ENCODE results near the gene KANK2.
A peak's percentile ranks its signal among the peaks of the same experiment; 100 is the strongest.

Gene KANK2

GRCh38 chr19:11225172-11225571 lies 27.8 kb upstream of the KANK2 start:
- DNase-seq, result no peak

GRCh38 chr19:11224429-11224828 lies 27.1 kb upstream of the KANK2 start:
- no peak for DNase-seq

DNA sequence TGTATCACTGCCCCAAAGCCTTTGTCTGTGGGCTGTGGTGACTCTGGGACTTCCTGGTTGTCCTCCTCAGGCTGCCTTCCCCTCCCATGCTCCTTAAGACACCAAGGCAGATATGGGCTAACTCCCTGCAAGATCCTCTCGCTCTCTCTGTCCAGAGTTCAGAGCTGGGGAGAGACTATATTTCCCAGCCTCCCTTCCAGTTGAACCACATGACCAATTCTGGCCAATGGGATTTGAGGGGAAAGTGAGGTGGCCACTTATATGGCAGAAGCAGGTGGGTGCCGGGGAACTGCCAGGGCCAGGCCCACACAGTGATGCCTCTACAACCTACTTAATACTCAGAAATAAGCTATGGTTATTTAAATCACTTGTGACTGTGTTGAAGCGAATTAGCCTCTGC lies 25.9 kb upstream of the KANK2 start:
- no peak for DNase-seq

GRCh38 chr19:11221082-11221598 lies 23.8 kb upstream of the KANK2 start:
- no peak for DNase-seq

DNA sequence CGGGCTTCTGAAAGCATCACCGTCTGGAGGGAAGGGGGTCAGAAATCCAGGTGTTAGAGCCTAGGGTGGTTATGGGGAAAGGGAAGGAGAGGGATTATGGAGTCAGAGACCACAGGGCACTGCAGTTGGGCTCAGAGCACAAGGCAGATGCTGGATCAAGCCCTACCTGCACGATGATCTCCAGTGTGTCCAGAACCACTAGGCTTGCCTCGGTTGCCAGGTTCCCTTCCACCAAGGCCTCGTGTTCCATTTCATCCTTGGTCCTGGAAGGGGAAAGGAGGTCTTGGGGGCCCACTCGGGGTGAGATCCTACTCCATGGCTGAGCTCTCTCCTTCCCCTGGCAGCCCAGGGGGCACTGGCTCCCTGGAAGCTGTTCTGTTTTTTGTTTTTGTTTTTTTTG lies 17.0 kb upstream of the KANK2 start:
- no peak for DNase-seq

DNA sequence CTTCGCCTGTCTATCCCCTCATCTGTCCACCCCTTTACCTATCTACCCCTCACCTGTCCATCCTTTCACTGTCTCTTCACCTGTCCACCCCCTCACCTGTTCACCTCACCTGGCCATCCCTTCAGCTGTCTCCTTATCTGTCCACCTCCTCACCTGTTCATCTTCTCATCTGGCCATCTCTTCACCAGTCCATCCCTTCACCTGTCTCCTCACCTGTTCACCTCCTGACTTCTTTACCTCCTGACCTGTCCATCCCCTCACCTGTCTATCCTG lies 13.2 kb upstream of the KANK2 start:
- no peak for DNase-seq

DNA sequence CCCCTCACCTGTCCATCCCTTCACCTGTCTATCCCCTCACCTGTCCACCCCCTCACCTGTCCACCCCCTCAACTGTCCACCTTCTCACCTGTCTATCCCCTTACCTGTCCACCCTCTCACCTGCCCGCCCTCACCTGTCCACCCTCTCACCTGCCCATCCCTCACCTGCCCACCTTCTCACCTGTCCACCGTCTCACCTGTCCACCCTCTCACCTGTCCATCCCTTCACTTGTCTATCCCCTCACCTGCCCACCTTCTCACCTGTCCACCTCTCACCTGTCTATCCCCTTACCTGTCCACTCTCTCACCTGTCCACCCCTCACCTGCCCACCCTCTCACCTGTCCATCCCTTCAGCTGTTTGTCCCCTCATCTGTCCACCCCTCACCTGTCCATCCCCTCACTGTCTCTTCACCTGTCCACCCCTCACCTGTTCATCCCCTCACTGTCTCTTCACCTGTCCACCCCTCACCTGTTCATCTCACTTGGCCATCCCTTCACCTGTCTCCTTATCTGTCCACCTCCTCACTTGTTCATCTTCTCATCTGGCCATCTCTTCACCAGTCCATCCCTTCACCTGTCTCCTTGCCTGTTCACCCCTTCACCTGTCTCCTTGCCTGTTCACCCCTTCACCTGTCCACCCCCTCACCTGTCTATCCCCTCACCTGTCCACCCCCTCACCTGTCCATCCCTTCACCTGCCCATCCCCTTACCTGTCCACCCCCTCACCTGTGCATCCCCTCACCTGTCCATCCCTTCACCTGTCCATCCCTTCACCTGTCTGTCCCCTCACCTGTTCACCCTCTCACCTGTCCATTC lies 12.7 kb upstream of the KANK2 start:
- DNase-seq, result no peak

DNA sequence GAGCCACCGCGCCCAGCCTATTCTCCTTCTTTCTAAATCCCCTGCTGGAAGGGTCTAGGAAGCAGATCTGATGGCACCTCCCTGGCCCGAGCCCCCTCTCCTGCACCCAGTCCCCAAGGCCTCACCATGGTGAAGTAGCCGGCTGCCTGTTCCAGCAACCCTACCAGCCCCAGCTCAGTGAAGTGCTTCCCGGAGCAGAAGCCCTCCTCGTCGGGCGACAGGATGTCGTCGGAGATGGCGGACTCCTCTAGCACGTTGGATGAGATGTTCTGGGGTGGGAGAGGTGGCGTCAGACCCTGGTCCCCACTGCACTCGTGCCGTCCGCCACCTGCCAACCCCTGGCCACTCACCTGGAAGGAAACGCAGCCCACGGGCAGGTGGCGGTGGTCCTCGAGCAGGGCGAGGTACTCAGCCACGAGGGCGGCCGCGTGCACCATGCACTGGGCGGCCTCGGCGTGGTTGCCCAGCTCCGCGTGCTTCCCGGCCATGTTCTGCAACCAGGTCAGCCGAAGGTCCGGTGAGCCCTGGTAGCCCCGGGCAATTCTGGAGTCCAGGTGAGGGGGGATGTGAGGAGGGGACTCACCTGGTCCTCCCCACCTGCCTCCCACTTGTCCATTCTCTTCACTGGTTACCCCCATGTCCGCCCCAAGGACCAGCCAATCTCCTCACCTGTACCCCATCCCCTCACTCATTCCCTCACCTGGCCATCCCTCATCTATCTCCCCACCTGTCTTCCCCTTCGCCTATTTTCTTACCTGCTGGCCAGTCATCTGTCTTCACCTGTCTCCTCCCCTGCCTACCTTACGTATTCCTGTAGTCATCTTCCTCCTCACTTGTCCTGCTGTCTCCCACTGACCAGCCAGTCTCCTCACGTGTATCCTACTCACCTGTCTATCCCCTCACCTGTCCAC lies 11.5 kb upstream of the KANK2 start:
- DNase-seq, result no peak

- DNase-seq, result no peak
These were observed 8.7 kb upstream of the KANK2 start for GRCh38 chr19:11205939-11206570.

GRCh38 chr19:11204943-11205349 lies 7.6 kb upstream of the KANK2 start:
- DNase-seq, result no peak

GRCh38 chr19:11204076-11204602 lies 6.8 kb upstream of the KANK2 start:
- no peak for DNase-seq

DNA sequence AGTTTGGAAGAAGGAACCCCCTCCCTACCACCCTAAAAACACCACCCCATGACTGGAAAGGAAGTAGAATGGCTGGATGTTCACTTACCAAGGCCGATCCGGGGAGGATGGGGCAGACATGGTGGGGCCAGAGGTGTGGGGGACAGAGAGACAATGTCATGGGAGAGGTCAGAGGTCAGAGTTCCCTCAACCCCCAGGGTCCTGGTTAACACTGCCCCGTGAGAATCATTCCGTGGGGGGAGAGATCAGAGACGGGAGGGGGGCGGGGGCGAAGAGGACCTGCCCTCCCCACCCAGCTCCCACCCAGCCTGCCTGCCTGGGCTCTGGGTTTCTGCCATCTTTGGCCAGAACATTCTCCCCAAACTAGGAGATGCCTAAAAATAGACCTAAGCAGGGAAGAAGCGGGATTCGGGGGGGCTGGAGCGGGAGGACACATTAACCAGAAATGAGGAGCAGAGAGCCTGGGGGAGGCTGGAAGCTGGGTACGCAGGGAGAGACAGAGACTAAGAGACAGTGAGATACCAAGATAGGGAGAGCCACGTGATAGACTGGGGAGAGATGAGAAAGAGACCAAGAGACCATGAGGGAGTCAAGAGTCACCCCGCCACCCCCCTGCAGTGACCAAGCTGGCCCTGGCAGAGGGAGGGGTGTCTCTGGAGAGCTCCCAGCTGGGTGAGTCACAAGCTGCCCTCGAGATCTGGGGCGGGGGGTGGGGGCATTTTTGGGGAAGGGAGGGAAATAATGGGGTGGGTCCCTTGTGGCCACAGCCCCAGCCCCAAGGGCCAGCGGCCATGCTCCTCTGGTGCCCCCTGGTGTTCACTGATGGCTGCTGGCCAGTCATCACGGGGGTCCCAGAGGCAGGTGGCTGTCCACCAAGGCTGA lies 6.1 kb upstream of the KANK2 start:
- DNase-seq, result peak in 2 of 6 experiments; percentile 1 to 25

DNA sequence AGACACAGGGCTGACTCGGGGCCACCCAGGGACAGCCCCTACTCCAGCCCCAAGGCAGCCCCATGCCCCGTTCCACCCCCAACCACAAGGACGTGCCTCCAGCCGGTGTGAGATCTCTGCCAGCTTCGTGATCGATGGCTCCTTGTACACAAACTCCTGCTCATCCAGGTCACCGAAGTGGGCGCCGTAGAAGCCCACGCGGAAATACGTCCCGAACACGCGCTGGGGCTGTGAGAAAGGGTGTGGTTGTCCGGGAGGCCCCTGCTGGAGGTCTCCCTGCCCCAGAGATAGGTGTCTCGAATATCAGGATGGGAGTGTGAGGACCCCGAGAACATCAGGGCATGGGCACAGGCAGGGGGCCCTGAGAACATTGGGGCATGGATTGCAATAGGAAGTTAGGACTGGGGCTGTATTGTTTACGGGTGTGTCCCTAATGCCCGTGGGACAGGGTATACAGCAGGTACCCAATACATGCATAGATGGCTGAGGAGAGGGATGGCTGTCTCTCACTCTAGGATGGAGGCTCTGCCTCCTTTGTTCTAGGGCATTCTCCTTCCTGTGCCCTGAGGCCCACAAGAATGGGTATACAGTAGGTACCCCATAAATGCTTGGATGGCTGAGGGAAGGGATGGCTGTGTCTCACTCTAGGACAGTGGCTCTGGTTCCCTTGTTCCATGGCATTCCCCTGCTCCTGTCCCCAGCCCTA lies 5.3 kb upstream of the KANK2 start:
- DNase-seq, result no peak

DNA sequence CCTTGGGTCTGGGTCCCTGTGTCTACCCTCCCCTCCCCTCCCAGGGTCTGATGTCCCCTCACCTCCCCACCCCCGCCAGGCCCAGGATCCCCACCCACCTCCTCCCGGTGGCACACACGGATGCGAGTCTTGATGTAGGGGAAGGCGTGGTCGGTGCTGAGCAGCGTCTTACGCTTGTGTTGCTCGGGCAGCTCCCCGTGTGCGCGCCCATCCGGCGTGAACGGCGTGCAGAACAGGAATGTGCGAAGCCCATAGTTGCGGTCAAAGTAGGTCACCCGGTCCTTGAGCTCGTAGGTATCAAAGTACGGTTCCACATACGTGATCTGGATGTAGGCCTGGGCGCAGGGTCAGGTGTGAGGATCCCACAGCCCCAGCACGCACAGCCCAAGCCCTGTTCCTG lies 4.4 kb upstream of the KANK2 start:
- no peak for DNase-seq

GRCh38 chr19:11200931-11201330 lies 3.6 kb upstream of the KANK2 start:
- DNase-seq, result no peak

DNA sequence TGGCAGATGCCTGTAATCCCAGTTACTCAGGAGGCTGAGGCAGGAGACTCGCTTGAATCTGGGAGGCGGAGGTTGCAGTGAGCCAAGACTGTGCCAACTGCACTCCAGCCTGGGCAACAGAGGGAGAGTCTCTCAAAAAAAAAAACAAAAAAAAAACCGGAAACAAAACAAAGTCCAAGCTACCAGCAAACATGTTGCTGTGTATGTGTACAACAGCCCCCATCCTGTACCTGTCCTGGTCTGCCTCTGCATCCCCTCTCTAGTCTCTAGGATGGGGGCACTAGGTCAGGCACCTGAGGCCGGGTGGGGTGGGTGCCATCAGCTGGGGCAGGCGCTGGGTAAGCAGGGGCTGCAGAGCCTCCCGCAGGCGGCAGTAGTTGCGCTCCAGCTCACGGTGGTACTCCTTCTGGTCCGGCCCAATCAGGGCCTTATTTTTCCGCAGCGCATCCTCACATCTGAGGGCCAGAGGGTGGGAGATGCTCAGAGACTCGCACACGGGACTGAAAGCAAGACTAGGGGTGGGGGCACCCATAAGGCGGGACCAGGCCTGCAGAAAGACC lies 2.8 kb upstream of the KANK2 start:
- no peak for DNase-seq

DNA sequence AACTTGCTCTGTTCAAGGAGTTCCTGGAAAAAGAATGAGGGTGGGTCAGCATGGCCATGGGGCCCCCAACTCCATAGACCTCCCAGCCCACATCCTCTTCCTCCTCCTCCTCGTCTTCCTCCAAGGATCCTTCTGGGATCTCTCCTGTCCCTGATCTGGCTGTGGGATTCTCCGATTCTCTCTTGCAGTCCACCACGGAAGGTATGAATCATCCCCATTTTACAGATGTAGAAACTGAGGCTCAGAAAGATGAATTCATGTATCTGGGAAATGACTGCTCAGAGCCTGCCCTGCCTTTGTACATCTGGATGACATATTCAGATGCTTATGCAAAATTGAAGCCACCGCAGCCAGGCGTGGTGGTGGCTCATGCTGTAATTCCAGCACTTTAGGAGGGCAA lies 2.2 kb upstream of the KANK2 start:
- no peak for DNase-seq

DNA sequence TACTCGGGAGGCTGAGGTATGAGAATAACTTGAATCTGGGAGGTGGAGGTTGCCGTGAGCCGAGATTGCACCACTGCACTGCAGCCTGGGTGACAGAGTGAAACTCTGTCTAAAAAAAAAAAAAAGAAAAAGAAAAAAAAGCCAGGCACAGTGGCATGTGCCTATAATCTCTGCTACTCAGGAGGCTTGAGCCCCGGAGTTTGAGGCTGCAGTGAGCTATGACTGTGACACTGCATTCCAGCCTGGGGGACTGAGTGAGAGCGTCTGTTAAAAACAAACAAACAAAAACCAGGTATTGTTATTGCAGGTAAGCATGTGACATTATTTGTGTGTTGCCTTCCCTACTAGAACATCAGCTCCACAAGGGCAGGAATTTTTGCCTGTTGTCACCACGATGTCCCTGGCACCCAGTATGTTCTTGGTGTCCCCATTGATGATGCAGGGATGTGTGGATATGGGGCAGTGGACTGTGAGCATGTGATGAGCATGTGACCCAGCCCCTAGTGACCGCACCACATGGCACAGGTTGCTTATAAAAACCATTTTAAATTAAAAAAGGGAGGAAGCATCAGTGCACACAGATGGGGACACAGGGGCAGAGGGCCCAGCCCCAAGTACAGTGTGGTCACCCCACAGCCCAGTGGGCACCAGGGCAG lies 1.6 kb upstream of the KANK2 start:
- DNase-seq, result no peak

DNA sequence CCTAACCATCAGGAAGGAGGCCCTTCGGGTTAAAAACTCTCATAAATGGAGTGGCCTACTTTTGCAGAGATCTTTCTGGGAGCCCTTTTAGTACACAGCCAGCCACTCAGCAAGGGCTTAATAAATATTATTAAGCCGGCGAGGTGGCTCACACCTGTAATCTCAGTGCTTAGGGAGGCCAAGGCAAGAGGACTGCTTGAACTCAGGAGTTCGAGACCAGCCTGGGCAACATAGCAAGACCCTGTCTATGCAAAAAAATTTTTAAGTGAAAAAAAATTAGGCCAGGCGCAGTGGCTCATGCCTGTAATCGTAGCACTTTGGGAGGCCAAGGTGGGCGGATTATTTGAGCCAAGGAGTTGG lies 810 bp upstream of the KANK2 start:
- no peak for DNase-seq

GRCh38 chr19:11196406-11197287 lies 698 bp downstream of the KANK2 start:
- DNase-seq, result no peak
